Breast epithelium (tissue), 3 donors: ENCODE results near the gene CCDC57.

ENCODE experiments used
- CTCF ChIP-seq, 3 donors: fragments of 450-650 bp; IDR thresholded peaks; one replicate each; pipeline ENCODE4 v1.5.1; 2016 to 2017; ENCODE audit warnings: antibody characterized with exemption in 3 of 3, mild to moderate bottlenecking in 3 of 3, moderate library complexity in 3 of 3
- POLR2AphosphoS5 ChIP-seq, 3 donors: sonication (generic); formaldehyde crosslinking; IDR thresholded peaks; one replicate each; pipeline ENCODE4 v1.6.1; 2017; ENCODE audit warnings: antibody characterized with exemption in 3 of 3

GRCh38 chr17:82126556-82127314 is 85.9 kb downstream of the CCDC57 start:
- no peak for TF ChIP-seq CTCF (IDR thresholded peaks at IDR 0.05)
- no peak for TF ChIP-seq POLR2AphosphoS5 (IDR thresholded peaks at IDR 0.05)
